Subcutaneous adipose tissue (tissue), 4 donors: Measurements from ENCODE around the gene PTPRN2. TPM values are rescaled to one million over a fixed set of nuclear protein-coding genes. Genes with fewer than 3 reads are reported as not detected.

Source experiments
- total RNA-seq, 4 donors: library from RNA; depleted of rRNA; stranded (reverse); fragments of >200 nt; gene quantifications; one replicate each; pipeline ENCODE4 v1.1.0, GENCODE V29; 2016
- TF ChIP-seq, protein P1 (sequence below): fragments of 450-650 bp; IDR thresholded peaks from one replicate; pipeline ENCODE4 v1.5.1; 2016; ENCODE audit warnings: low read depth, mild to moderate bottlenecking, control low read depth, antibody characterized with exemption, moderate library complexity

The PTPRN2 gene
- total RNA-seq, 4 donors from 2014 or later, result 2.0 to 4.6 (median 3.7) TPM

DNA sequence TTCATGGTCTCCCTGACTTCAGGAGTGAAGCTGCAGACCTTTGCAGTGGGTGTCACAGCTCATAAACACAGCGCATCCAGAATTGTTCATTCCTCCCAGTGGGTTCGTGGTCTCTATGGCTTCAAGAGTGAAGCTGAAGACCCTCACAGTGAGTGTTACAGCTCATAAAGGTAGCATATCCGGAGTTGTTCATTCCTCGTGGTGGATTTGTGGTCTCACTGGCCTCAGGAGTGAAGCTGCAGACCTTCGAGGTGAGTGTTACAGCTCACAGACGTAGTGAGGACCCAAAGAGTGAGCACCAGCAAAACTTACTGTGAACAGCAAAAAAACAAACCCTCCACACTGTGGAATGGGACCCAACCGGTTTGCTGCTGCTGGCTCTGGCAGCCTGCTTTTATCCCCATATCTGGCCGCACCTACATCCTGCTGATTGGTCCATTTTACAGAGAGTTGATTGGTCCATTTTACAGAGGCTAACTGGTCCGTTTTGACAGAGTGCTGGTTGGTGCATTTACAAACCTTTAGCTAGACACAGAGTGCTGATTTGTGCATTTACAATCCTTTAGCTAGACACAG lies 308.8 kb downstream of the PTPRN2 start:
- TF ChIP-seq, protein P1, sequence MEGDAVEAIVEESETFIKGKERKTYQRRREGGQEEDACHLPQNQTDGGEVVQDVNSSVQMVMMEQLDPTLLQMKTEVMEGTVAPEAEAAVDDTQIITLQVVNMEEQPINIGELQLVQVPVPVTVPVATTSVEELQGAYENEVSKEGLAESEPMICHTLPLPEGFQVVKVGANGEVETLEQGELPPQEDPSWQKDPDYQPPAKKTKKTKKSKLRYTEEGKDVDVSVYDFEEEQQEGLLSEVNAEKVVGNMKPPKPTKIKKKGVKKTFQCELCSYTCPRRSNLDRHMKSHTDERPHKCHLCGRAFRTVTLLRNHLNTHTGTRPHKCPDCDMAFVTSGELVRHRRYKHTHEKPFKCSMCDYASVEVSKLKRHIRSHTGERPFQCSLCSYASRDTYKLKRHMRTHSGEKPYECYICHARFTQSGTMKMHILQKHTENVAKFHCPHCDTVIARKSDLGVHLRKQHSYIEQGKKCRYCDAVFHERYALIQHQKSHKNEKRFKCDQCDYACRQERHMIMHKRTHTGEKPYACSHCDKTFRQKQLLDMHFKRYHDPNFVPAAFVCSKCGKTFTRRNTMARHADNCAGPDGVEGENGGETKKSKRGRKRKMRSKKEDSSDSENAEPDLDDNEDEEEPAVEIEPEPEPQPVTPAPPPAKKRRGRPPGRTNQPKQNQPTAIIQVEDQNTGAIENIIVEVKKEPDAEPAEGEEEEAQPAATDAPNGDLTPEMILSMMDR, result no peak

DNA sequence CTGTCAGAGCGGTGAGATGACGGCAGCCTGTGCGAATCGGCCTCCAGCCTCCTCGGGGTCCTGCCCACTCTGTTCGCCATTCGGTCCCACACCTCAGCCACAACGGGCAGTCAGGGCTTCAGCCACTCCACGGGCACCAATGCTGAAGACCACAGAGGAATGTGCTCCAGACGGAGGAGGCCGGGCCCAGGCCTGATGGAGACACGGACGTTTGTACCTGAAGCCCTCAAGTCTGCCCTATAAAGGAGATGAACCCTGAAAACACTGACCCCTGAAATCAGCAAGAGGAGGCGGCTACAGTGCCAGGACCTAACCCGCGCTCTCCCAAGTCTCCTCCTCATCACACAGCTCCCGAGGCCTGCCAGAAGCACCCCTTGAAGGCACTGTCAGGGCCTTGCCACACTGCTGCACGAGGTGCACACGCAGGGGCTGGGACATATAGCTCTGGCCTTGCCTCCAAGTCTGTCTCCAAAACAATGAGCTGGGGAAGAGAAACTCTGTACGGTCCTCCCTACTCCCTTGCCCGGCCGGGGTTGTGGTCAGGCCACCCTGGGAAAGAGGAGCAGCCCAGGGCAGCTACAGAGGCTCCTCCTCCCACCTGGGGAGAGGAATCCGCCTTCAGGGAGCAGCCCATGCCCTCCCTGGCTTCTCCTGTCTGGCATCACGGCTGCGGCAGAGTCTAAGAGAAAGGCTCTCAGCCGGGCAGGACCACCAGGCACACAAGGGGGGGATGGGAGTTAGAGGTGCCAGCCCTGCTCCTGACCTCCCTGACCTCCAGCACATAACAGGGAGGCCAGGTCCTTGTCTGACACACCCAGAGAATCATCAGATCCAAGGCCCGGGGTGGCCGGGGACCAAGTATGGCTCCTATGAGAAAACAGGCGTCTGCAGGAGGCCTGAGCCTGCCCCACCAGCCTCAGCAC lies 310.1 kb downstream of the PTPRN2 start:
- TF ChIP-seq, protein P1, result no peak

DNA sequence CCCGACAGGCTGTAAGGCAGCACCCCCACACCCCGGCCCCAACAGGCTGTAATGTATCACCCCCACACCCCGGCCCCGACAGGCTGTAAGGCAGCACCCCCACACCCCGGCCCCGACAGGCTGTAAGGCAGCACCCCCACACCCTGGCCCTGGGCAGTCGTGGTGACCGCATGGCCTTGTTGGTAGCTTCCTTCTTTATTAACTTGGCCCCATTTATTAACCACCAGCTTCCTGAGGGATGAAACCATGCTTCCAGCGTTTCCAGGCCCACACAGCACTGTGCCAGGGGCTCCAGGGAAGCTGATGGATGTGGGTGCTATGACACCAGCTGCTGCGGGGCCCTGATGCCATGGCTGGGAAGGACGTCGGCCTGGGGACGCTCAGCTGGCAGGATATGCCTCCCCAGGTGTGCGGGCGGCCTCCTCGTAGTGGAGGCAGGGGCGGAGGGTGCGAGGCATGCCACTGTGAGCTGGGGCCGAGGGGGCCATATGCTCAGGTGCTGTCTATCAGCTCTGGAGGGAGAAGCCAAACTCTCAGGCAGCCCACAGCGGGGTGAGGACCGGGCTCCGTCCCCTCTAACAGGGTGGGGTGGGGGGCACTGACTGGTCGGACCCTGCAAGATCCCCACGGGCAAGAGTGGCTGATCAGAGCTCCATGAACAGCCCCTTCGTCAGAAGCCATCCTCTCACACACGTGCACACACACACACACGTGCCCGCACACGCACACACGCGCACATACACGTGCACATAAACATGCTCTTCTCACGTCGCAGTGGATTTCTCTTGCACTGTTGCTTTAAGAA lies 311.0 kb downstream of the PTPRN2 start:
- TF ChIP-seq, protein P1, result no peak

DNA sequence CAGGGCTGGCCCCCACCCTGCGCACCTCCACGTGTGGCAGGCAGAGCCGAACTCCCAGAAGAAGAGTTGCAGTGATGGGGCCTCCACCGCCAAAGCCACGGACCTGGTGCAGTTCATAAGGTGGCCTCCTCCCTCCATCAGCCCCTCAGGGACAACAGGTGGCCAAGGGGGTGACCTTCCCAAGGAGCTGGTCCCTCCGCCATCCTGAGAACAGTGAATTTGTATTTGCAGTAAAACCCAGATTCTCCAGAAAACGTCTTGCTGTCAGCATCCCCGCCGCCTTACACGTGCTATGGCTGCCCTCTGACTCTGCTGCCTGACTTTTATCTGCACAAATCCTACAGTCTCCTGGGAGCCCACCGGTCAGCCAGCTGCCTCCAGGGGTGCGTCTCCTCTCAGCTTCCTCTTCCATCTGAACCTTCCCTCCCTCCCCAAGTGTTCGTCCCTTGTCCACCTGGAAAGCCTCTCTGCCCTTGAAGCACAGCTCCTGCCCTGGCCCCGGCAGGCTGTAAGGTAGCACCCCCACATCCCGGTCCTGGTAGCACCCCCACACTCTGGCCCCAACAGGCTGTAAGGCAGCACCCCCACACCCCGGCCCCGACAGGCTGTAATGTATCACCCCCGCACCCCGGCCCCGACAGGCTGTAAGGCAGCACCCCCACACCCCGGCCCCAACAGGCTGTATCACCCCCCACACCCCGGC lies 311.8 kb downstream of the PTPRN2 start:
- TF ChIP-seq, protein P1, result no peak

DNA sequence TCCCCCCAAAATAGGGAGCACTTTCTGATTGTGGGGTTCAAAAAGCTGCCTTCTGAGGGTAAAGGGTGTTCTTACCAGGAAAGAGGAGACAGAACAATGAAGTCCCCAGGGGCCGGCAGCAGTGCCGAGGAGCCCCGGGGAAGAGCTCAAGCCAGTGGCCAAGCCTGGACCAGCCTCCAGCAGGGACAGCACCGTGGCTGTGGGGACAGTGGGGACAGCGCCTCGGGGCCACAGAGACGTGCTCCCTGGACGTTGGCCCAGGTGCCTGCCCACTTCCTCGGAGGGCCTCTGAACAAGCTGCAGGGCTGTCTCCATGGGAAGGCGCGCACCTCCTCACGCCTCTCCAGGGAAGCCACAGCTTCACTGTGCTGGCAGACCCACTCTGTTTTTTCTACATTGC lies 312.6 kb downstream of the PTPRN2 start:
- TF ChIP-seq, protein P1, result no peak

DNA sequence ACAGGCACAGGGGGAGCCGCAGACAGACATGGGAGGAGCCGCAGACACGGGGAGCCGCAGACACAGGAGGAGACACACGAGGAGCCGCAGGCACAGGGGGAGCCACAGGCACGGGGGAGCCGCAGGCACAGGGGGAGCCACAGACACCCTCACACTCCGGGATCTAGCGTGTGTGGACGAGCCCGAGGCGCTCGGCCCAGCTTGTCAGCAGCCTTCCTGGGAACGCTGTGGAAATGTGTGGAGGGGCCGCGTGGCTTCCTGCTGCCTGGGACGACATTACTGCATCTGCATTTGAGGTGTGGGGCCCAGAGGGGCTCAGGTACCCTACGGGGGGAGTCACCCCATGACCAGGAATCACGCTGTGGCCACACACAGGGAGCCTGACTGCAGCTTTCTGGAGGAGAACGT lies 313.2 kb downstream of the PTPRN2 start:
- TF ChIP-seq, protein P1, result no peak
